Left renal pelvis (tissue), 4 donors: ENCODE measurements around the gene KRTAP5-11. TPM values are rescaled to one million over a fixed set of nuclear protein-coding genes. Genes with fewer than 3 reads are reported as not detected.
"Not testable (repeated sequence)": the region's sequence is repeated elsewhere in the genome, so short reads cannot be mapped to it uniquely, and the experiment has no call there.

ENCODE experiments used
- DNase-seq, 4 donors: peaks; one replicate each; pipeline ENCODE4 v3.0.0-alpha.2; 2013; ENCODE audit warnings: low read depth in 4 of 4, low spot score in 3 of 4
- polyA plus RNA-seq, 4 donors: library from polyadenylated mRNA; unstranded; fragments of 120-200 nt; gene quantifications; one replicate each; pipeline ENCODE4 v1.2.1, GENCODE V29; 2013; ENCODE audit not compliant: insufficient read length in 4 of 4

The KRTAP5-11 gene
- under 1 TPM in 2 of 4 donors, not detected in 2; 0.29 to 0.35 TPM for polyA plus RNA-seq

GRCh38 chr11:71582309-71582895 lies at the start of gene KRTAP5-11:
KRTAP5-11 (minus strand) TSS chr11:71582875; CDS start chr11:71582837, 38 bp downstream.
- no peak for DNase-seq

- not testable (repeated sequence) for DNase-seq
Measured at GRCh38 chr11:71631551-71631950, 48.9 kb upstream of the KRTAP5-11 start.

DNA sequence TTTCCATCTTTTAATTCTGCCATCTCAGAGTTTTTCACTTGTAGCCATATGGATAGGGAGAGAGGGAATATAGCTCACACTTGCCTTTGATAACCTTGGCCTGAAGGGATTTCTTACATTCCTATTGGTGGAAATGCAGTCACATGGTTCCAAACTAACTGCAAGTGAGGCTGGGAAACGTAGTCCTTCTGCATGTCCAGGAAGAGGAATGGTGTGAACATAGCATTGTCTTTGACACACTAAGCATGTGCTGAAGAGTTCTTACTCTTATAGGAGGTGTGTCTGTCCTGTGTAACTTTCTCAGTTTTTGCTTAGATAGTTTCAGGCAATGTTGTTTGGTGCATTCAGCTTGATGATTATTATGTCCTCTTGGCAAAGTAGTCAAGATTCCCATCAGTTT lies 47.4 kb upstream of the KRTAP5-11 start:
- DNase-seq: not testable (repeated sequence)

DNA sequence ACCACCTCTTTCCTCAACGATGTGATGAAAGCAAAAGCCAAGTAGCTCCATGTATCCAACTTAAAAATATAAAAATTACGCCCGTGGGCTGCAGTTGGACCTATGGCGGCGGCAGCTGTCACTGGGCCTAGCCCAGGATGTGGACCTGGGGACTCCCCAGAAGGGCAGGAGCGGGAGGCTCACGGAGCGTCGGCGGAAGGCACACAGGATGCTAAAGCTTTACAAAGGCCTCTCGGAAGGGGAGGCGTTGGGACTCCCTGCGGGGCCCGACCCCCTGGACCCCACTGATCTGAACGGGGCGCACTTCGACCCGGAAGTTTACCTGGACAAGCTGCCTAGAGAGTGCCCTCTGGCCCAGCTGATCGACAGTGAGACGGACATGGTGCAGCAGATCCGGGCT lies 46.3 kb upstream of the KRTAP5-11 start:
- not testable (repeated sequence) for DNase-seq

GRCh38 chr11:71623226-71623625 lies 40.6 kb upstream of the KRTAP5-11 start:
- not testable (repeated sequence) for DNase-seq

- not testable (repeated sequence) for DNase-seq
Measured at GRCh38 chr11:71622561-71622960, 39.9 kb upstream of the KRTAP5-11 start.

DNA sequence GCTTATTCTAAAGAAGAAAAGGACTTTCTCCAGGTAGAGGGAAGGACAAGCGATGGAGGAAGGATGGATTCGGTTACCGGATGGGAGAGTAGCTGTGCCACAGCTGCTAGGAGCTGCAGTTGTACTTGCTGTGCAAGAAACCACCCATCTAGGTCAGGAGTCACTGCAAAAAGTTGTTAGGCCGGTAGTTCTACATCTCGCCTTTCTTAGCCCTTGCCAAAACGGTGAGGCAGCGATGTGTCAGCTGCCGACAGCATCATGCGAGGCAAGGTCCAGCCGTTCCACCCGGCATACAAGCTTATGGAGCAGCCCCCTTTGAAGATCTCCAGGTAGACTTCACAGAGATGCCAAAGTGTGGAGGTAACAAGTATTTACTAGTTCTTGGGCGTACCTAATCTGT lies 32.3 kb upstream of the KRTAP5-11 start:
- DNase-seq: not testable (repeated sequence)

DNA sequence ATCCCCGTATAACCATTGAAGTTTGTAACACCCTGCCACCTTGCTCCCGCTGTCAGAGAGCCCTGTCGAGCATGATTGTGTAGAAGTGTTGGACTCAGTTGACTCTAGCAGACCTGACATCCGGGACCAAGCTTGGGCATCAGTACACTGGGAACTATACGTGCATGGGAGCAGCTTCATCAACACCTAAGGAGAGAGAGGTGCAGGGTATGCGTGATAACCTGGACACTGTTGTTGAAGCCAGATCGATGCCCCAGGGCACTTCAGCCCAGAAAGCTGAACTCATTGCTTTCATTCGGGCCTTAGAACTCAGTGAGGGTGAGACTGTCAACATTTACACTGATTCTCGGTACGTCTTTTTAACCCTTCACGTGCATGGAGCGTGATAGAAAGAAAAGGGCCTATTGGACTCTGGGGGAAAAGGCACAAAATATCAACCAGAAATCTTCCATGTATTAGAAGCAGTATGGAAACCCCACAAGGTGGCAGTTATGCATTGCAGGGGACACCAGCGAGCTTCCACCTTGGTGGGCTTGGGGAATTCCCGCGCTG lies 31.8 kb upstream of the KRTAP5-11 start:
- not testable (repeated sequence) for DNase-seq

- not testable (repeated sequence) for DNase-seq
Measured at GRCh38 chr11:71613931-71614330, 31.3 kb upstream of the KRTAP5-11 start.

DNA sequence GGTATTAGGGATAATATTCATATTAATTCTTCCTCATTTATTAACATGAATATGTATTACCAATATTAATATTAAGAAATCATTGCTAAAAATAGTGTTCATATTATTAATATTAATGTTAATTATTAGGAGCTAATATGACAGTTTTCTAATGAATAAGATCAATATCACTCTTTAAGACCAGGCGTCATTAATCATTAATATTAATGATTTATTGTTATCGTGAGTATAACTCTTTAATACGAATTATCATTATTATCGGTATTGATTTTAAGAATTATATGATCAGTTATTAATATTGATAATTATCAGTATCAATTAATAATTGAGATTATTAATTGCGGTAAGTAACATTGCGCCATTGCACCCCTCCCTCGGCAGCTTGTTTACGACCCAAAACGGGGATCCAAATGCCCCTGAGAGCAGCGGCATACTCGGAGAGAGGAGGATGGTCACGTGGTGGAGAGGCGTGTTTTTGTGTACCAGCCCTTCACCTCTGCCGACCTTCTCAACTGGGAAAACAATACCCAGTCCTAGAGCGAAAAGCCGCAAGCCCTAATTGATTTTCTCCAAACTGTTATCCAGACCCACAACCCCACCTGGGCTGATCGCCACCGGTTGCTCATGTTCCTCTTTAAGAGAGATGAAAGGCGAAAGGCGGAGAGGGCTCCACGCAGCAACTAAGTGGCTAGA lies 28.7 kb upstream of the KRTAP5-11 start:
- not testable (repeated sequence) for DNase-seq

DNA sequence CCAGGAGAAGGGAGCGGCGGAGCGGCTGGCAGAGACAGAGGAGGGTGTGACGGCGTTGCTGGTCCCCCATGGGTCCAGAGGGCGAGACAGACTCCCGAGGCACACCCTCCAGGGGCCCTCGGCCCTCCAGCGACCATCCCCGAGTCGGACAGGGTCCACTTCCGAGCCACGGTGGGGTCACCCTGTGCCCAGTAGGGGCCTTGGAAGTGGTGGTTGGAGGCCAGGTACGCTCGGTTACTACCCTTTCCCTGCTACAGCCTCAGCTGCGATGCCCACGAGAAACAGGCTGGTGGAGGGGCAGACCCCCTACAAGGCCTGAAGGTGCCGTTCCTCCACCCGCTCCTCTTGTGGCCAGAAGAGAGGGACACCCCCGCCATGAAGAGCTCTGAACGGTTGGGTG lies 25.6 kb upstream of the KRTAP5-11 start:
- DNase-seq: not testable (repeated sequence)

DNA sequence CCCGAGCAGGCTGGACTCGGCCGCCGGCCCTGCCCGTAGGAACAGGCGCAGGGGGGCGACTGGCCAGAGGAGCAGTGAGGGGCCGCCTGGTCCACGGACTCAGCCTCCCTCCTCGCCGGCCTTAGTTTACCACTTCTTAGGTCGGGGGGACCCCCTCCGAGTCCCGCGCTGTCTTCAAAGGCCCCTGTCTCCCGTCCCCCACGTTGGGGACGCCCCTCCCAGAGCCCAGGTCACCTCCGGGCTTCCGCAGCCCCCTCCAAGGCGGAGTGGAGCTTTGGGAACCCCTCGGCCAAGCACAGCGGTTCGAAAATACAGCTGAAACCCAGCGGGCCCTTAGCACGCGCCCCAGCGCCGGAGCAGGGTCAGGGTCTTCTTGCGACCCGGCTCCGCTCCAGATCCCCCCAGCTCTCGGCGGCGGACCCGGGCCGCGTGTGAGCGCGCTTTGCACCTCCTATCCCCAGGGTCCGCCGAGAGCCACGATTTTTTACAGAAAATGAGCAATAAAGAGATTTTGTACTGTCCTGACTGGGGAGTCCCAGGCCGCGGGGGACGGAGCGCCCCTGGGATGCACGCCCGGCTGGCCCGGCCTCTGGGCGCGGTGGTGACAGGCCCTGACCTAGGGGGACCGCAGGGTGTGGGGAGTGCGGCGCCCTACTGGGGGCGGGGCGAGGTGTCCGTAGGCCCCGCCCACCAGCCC lies 25.0 kb upstream of the KRTAP5-11 start:
- not testable (repeated sequence) for DNase-seq

DNA sequence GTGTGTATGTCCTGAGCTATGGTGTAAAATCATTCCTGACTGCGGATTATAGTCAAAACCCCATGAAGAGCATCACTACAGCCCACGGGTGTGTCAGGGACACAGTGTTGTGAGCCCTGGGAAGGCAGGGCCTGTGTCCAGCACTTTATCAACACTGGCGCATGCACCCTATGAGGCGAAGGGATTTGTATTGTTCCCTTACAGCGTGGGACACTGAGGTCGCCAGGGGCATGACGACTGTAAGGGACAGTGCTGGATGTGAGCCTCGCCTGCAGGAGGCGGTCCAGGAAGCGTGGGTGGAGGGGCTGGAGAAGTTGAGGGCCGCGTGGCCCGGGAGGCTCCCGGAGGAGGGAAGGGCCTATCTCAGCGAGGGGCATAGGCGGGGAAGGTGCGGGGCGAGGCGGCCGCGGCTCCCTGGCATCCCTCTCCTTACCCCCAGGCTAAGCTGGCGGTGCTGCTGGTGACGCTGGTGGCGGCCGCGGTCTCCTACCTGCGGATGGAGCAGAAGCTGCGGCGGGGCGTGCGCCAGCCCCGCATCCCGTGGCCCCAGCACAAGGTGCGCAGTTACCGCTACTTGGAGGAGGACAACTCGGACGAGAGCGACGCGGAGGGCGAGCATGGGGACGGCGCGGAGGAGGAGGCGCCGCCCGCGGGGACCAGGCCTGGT lies 24.3 kb upstream of the KRTAP5-11 start:
- not testable (repeated sequence) for DNase-seq

DNA sequence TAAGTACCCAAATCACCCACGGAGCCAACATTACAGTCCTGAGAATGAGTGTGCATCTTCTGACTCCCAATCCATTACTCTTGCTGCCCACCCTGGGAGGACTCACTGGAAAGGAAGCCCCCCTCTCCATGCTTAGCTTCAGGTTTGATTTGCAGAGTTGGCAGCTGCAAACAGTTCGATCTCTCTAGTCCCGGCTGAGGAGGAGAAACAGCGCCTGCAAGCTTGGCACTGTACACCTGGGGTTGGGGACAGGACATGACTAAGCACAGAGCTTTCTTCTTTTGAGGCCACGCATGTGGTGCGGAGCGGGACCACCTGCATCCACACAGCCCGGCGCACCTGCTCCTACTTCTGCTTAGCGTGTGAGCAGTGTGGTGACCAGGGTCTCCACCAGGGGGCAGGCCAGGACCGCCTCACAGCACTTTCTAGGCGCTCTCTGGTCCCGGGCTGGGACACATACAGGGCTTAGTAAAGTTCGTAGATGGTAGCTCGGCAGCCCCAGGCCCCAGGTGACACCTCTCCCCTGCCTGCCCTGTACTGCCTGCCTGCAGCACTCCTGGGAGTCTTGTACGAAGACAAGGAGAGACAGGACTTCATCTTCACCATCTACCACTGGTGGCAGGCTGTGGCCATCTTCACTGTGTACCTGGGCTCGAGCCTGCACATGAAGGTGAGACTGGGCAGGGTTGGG lies 22.3 kb upstream of the KRTAP5-11 start:
- not testable (repeated sequence) for DNase-seq

GRCh38 chr11:71603221-71603620 lies 20.5 kb upstream of the KRTAP5-11 start:
- DNase-seq: not testable (repeated sequence)

GRCh38 chr11:71589546-71589920 lies 6.9 kb upstream of the KRTAP5-11 start:
- DNase-seq: not testable (repeated sequence)

GRCh38 chr11:71588822-71589545 lies 6.3 kb upstream of the KRTAP5-11 start:
- not testable (repeated sequence) for DNase-seq

- DNase-seq: not testable (repeated sequence)
Measured at GRCh38 chr11:71588314-71588713, 5.6 kb upstream of the KRTAP5-11 start.

GRCh38 chr11:71585673-71586072 lies 3.0 kb upstream of the KRTAP5-11 start:
- not testable (repeated sequence) for DNase-seq
